Spleen (tissue), 13 donors: ENCODE data around the gene TMEM200C. TPM values are rescaled to one million over a fixed set of nuclear protein-coding genes. Genes with fewer than 3 reads are reported as not detected.

Experiments
- DNase-seq: peaks from one replicate; pipeline ENCODE4 v3.0.0-alpha.2; 2020
- H3K27ac ChIP-seq, 8 donors: fragments of 200-600 bp; sonication (generic) in 7 of 8; 1 replicate in 4 of 8; 2 replicates in 4 of 8; pipeline versions ENCODE4 v1.5.0 to v1.8.0; 2016 to 2021; ENCODE audit warnings: inconsistent platforms in 4 of 8, mild to moderate bottlenecking in 4 of 8, moderate library complexity in 1 of 8
- H3K27me3 ChIP-seq, 7 donors: fragments of 200-600 bp; sonication (generic) in 6 of 7; replicated peaks in 1 of 7; 1 replicate in 4 of 7; 2 replicates in 3 of 7; pipeline versions ENCODE4 v1.5.0 to v1.8.0; 2016 to 2021; ENCODE audit warnings: inconsistent platforms in 3 of 7, mild to moderate bottlenecking in 1 of 7
- H3K36me3 ChIP-seq, 6 donors: fragments of 200-600 bp; sonication (generic) in 5 of 6; 1 replicate in 4 of 6; 2 replicates in 2 of 6; pipeline versions ENCODE4 v1.5.0 to v1.8.0; 2016 to 2021; ENCODE audit warnings: inconsistent platforms in 2 of 6
- H3K4me1 ChIP-seq, 6 donors: fragments of 200-600 bp; sonication (generic) in 5 of 6; 1 replicate in 3 of 6; 2 replicates in 3 of 6; pipeline versions ENCODE4 v1.5.0 to v1.8.0; 2016 to 2021; ENCODE audit warnings: inconsistent platforms in 3 of 6
- H3K4me3 ChIP-seq, 8 donors: fragments of 200-600 bp; sonication (generic) in 7 of 8; 1 replicate in 4 of 8; 2 replicates in 4 of 8; pipeline versions ENCODE4 v1.5.0 to v1.8.0; 2016 to 2021; ENCODE audit warnings: inconsistent platforms in 4 of 8, mild to moderate bottlenecking in 4 of 8, moderate library complexity in 2 of 8
- H3K9me3 ChIP-seq, 8 donors: fragments of 200-600 bp; sonication (generic) in 7 of 8; 1 replicate in 4 of 8; 2 replicates in 4 of 8; pipeline versions ENCODE4 v1.5.0 to v1.8.0; 2016 to 2021; ENCODE audit warnings: inconsistent platforms in 4 of 8
- CTCF ChIP-seq, 11 experiments: fragments of 200-600 bp in 7 of 11; fragments of 450-650 bp in 4 of 11; sonication (generic) in 4 of 11; IDR thresholded peaks in 8 of 11; conservative IDR thresholded peaks in 3 of 11; 1 replicate in 7 of 11; 2 replicates in 4 of 11; pipeline versions ENCODE4 v1.4.0 to v1.8.0; 2016 to 2021; ENCODE audit warnings: antibody characterized with exemption in 11 of 11, inconsistent platforms in 4 of 11, mild to moderate bottlenecking in 1 of 11
- POLR2A ChIP-seq, 3 donors: fragments of 450-650 bp; IDR thresholded peaks; one replicate each; pipeline ENCODE4 v1.5.1; 2017; ENCODE audit warnings: antibody characterized with exemption in 3 of 3, mild to moderate bottlenecking in 1 of 3
- POLR2AphosphoS5 ChIP-seq, 3 donors: sonication (generic); formaldehyde crosslinking; IDR thresholded peaks; one replicate each; pipeline ENCODE4 v1.5.1; 2017; ENCODE audit warnings: antibody characterized with exemption in 3 of 3
- WGBS, 5 donors: extraction: QIAGEN DNeasy Blood & Tissue Kit in 3 of 5; methylation state at CpG; one replicate each; pipeline versions ENCODE4 v1.1.5 to v1.1.7; 2013 to 2018; 5-methylcytosine and 5-hydroxymethylcytosine counted together
- intact Hi-C: fragments of 100-400 bp; cut with DNase I; formaldehyde crosslinking; loops from one replicate; pipeline ENCODE4 v1.15.0; 2023; ENCODE audit warnings: low total_unique reads
- long read RNA-seq, 2 donors: transcript quantifications; one replicate each; lab custom pipeline, GENCODE V29; 2026
- polyA plus RNA-seq, 3 donors: library from polyadenylated mRNA; stranded (reverse); fragments of 200-250 nt; gene quantifications; one replicate each; pipeline ENCODE4 v1.2.1, GENCODE V29; 2013
- total RNA-seq, 7 donors: library from RNA; depleted of rRNA in 3 of 7; stranded (reverse); fragments of >200 nt in 3 of 7; fragmentation: NEBNext Ultra II Directional in 4 of 7; extraction: Animal tissue kit (Norgen Biotek cat#: 25700) in 4 of 7; gene quantifications; one replicate each; pipeline versions ENCODE4 v1.1.0 to v1.2.1, GENCODE V29; 2016 to 2021
- donor health status: healthy with polysubstance abuse.
- donor health status: DM: no; HTN: no; CAD: no; lungs with moderate emphysema.
- donor health status: DM: no; HTN: no; CAD: no.
- donor health status: Bipolar disorder and iron deficiency.
- donor health status: healthy.
- donor health status: DM: no; HTN: no; CAD: no.
- donor health status: DM: yes; HTN: yes; CAD: no.

The TMEM200C gene
- 1 to 10 TPM in 5 of 7 donors, under 1 TPM in 2; 0.59 to 2.5 (median 1.5) TPM for total RNA-seq
- under 1 TPM; 0.09 to 0.27 (median 0.19) TPM for polyA plus RNA-seq
- long read RNA-seq, donor 1: 0 reads
- long read RNA-seq, donor 2: 0 reads

GRCh38 chr18:5895299-5895875 lies at the start of gene TMEM200C:
TMEM200C (minus strand) TSS chr18:5895522; CDS start chr18:5892063, 3,459 bp downstream.
- peak within 1 kb of the TSS; percentile 28 to 67 (median 42) for H3K4me3 ChIP-seq
- no peaks in the 10 kb centered on the region for H3K36me3 ChIP-seq
- WGBS, 5 donors: 1 to 4% (median 1%) methylated on average over 4 to 82 of the region's 83 CpGs
- peaks cover 0 to 39% (median 17%) of the 10 kb centered on the region in 6 donors for H3K4me1 ChIP-seq
- DNase-seq: no peak
- H3K9me3 ChIP-seq: no peaks in the 10 kb centered on the region
- peak within 1 kb of the TSS; percentile 19 to 80 (median 73) for H3K27ac ChIP-seq
- TF ChIP-seq POLR2A (IDR thresholded peaks at IDR 0.05): no peak
- no peak for TF ChIP-seq CTCF (IDR thresholded peaks at IDR 0.05 in 8 of 11, conservative IDR thresholded peaks at IDR 0.05 in 3 of 11)
- no peak for TF ChIP-seq POLR2AphosphoS5 (IDR thresholded peaks at IDR 0.05)
- intact Hi-C loops: no loop called here
- H3K27me3 ChIP-seq: peaks cover 5 to 89% (median 71%) of the 10 kb centered on the region in 7 donors

GRCh38 chr18:5944448-5944847 lies 49.1 kb upstream of the TMEM200C start:
- Histone ChIP-seq H3K36me3 (no peaks in the 10 kb centered on the region), H3K4me1 (peaks cover 0 to 4% (median 0%) of the 10 kb centered on the region in 6 donors), H3K27ac (no peak overlapping the region), H3K9me3 (no peaks in the 10 kb centered on the region), H3K4me3 (no peak overlapping the region), H3K27me3 (no peaks in the 10 kb centered on the region)
- no peak for DNase-seq
- WGBS, 5 donors: 79 to 95% (median 91%) methylated on average over 3 of the region's 3 CpGs
- intact Hi-C loops: no loop called here
- TF ChIP-seq POLR2A (IDR thresholded peaks at IDR 0.05) (no peak), CTCF (IDR thresholded peaks at IDR 0.05 in 8 of 11, conservative IDR thresholded peaks at IDR 0.05 in 3 of 11) (no peak)

GRCh38 chr18:5943514-5943913 lies 48.2 kb upstream of the TMEM200C start:
- H3K27ac ChIP-seq: no peak overlapping the region
- TF ChIP-seq POLR2AphosphoS5 (IDR thresholded peaks at IDR 0.05) (no peak), CTCF (IDR thresholded peaks at IDR 0.05 in 8 of 11, conservative IDR thresholded peaks at IDR 0.05 in 3 of 11) (no peak), POLR2A (IDR thresholded peaks at IDR 0.05) (no peak)
- no peaks in the 10 kb centered on the region for H3K36me3 ChIP-seq
- DNase-seq: no peak
- no peak overlapping the region for H3K4me3 ChIP-seq
- 40 to 50% (median 48%) methylated on average over 5 of the region's 5 CpGs for WGBS, 5 donors
- intact Hi-C loops: no loop called here
- no peaks in the 10 kb centered on the region for H3K27me3 ChIP-seq
- H3K4me1 ChIP-seq: peaks cover 0 to 4% (median 0%) of the 10 kb centered on the region in 6 donors
- H3K9me3 ChIP-seq: no peaks in the 10 kb centered on the region

GRCh38 chr18:5942591-5942990 lies 47.3 kb upstream of the TMEM200C start:
- H3K9me3 ChIP-seq: no peaks in the 10 kb centered on the region
- WGBS, 5 donors: 31 to 67% (median 47%) methylated on average over 6 of the region's 6 CpGs
- H3K4me3 ChIP-seq: no peak overlapping the region
- H3K27me3 ChIP-seq: no peaks in the 10 kb centered on the region
- H3K27ac ChIP-seq: no peak overlapping the region
- TF ChIP-seq CTCF (IDR thresholded peaks at IDR 0.05 in 8 of 11, conservative IDR thresholded peaks at IDR 0.05 in 3 of 11) (no peak), POLR2A (IDR thresholded peaks at IDR 0.05) (no peak), POLR2AphosphoS5 (IDR thresholded peaks at IDR 0.05) (no peak)
- no peak for DNase-seq
- H3K36me3 ChIP-seq: no peaks in the 10 kb centered on the region
- H3K4me1 ChIP-seq: peaks cover 0 to 4% (median 0%) of the 10 kb centered on the region in 6 donors
- intact Hi-C loops: no loop called here
